IMR-90 (cell line): ENCODE measurements around the gene LRIG1. TPM values are rescaled to one million over a fixed set of nuclear protein-coding genes. Genes with fewer than 3 reads are reported as not detected.

Experiments used
- ATAC-seq: fragments of 200-7000 bp; cut with Tn5 transposase; 2 replicates; pipeline ENCODE4 v1.9.1; 2020; ENCODE audit warnings: low read depth, mild to moderate bottlenecking, moderate library complexity
- BruUV-seq: library from RNA; stranded (reverse); fragments of 400-500 nt; replicated peaks from 2 replicates; lab custom pipeline; 2021; lab: Mats Ljungman, UMichigan
- CTCF ChIA-PET: fragments of 300-600 bp; formaldehyde crosslinking; extraction: SDS; loops from one replicate; lab custom pipeline; 2021; ENCODE audit warnings: antibody characterized with exemption; lab: Yijun Ruan, JAX
- POLR2A ChIA-PET: fragments of 300-600 bp; sonication (Branson Sonifier 250); formaldehyde crosslinking; loops from one replicate; lab custom pipeline; 2022; ENCODE audit warnings: antibody characterized with exemption; ENCODE audit not compliant: unreplicated experiment; lab: Charles Lee
- DNase-seq: peaks from one replicate; pipeline ENCODE4 v3.0.0; 2013
- H2AFZ ChIP-seq: replicated peaks from 2 replicates; pipeline ENCODE3; 2013; ENCODE audit warnings: low read length, mild to moderate bottlenecking; ENCODE audit not compliant: poor library complexity
- H2AK5ac ChIP-seq: 2 replicates; pipeline ENCODE4 v1.6.1; 2013; ENCODE audit warnings: low read depth, low read length, inconsistent platforms
- H2AK9ac ChIP-seq: replicated peaks from 2 replicates; pipeline ENCODE3; 2013; ENCODE audit warnings: mild to moderate bottlenecking, low read depth, low read length, moderate library complexity; ENCODE audit not compliant: poor library complexity
- H2BK120ac ChIP-seq: 2 replicates; pipeline ENCODE4 v1.6.1; 2013; ENCODE audit warnings: low read depth, low read length, inconsistent platforms
- H2BK15ac ChIP-seq: 3 replicates; pipeline ENCODE4 v1.6.1; 2013; ENCODE audit warnings: low read depth, low read length, inconsistent platforms
- H2BK20ac ChIP-seq: 2 replicates; pipeline ENCODE4 v1.6.1; 2013; ENCODE audit warnings: low read depth, mild to moderate bottlenecking, inconsistent platforms, low read length, moderate library complexity
- H2BK5ac ChIP-seq: 2 replicates; pipeline ENCODE4 v1.6.1; 2013; ENCODE audit warnings: mild to moderate bottlenecking, low read depth, low read length, inconsistent platforms; ENCODE audit not compliant: poor library complexity, severe bottlenecking
- H3K14ac ChIP-seq: replicated peaks from 2 replicates; pipeline ENCODE4 v1.6.1; 2013; ENCODE audit warnings: low read depth, low read length, inconsistent platforms
- H3K18ac ChIP-seq: 2 replicates; pipeline ENCODE4 v1.6.1; 2013; ENCODE audit warnings: low read depth, low read length, control low read depth
- H3K23ac ChIP-seq: 2 replicates; pipeline ENCODE4 v1.6.1; 2013; ENCODE audit warnings: low read depth, low read length, inconsistent platforms
- H3K27ac ChIP-seq: 2 replicates; pipeline ENCODE4 v1.5.1; 2013; ENCODE audit warnings: mild to moderate bottlenecking, control low read depth, low read length; ENCODE audit not compliant: insufficient read depth
- H3K27me3 ChIP-seq: 2 replicates; pipeline ENCODE4 v1.6.1; 2013; ENCODE audit warnings: low read length; ENCODE audit not compliant: control insufficient read depth, insufficient read depth
- H3K36me3 ChIP-seq: 2 replicates; pipeline ENCODE4 v1.6.1; 2013; ENCODE audit warnings: low read length, mixed read lengths; ENCODE audit not compliant: control insufficient read depth, insufficient read depth
- H3K4ac ChIP-seq: 2 replicates; pipeline ENCODE4 v1.6.1; 2013; ENCODE audit warnings: low read depth, low read length, inconsistent platforms
- H3K4me1 ChIP-seq: 2 replicates; pipeline ENCODE4 v1.6.1; 2013; ENCODE audit warnings: low read length, mixed read lengths; ENCODE audit not compliant: control insufficient read depth, insufficient read depth
- H3K4me2 ChIP-seq: 2 replicates; pipeline ENCODE4 v1.6.1; 2013; ENCODE audit warnings: low read depth, mild to moderate bottlenecking, control low read depth, low read length, moderate library complexity
- H3K4me3 ChIP-seq: 2 replicates; pipeline ENCODE4 v1.5.1; 2013; ENCODE audit warnings: low read depth, mild to moderate bottlenecking, control low read depth, low read length, moderate library complexity; ENCODE audit not compliant: insufficient read depth
- H3K56ac ChIP-seq: 2 replicates; pipeline ENCODE4 v1.6.1; 2013; ENCODE audit warnings: low read length, inconsistent platforms; ENCODE audit not compliant: insufficient read depth; ENCODE audit errors: extremely low read depth
- H3K79me1 ChIP-seq, 2 experiments: 2 replicates each; pipeline ENCODE4 v1.6.1; 2013; ENCODE audit warnings: low read length in 2 of 2, inconsistent platforms in 1 of 2, low read depth in 1 of 2
- H3K9ac ChIP-seq: 2 replicates; pipeline ENCODE4 v1.6.1; 2013; ENCODE audit warnings: low read depth, low read length, control low read depth
- H3K9me1 ChIP-seq: 2 replicates; pipeline ENCODE4 v1.6.1; 2013; ENCODE audit warnings: low read length, inconsistent platforms; ENCODE audit not compliant: insufficient read depth
- H3K9me3 ChIP-seq: 2 replicates; pipeline ENCODE4 v1.6.1; 2013; ENCODE audit warnings: low read length; ENCODE audit not compliant: control insufficient read depth, insufficient read depth
- H4K20me1 ChIP-seq: 2 replicates; pipeline ENCODE4 v1.6.1; 2013; ENCODE audit warnings: low read length, inconsistent platforms; ENCODE audit not compliant: insufficient read depth
- H4K5ac ChIP-seq: 2 replicates; pipeline ENCODE4 v1.6.1; 2013; ENCODE audit warnings: mild to moderate bottlenecking, low read depth, low read length, control low read depth
- H4K8ac ChIP-seq, 2 experiments: 2 replicates each; pipeline ENCODE4 v1.6.1; 2013; ENCODE audit warnings: low read depth in 2 of 2, low read length in 2 of 2, control low read depth in 1 of 2, inconsistent platforms in 1 of 2
- H4K91ac ChIP-seq: 2 replicates; pipeline ENCODE4 v1.6.1; 2013; ENCODE audit warnings: low read depth, low read length, inconsistent platforms; ENCODE audit not compliant: insufficient read depth
- BHLHE40 ChIP-seq: fragments of 150-350 bp; IDR thresholded peaks from 2 replicates; pipeline ENCODE4 v1.6.1; 2016; ENCODE audit warnings: mild to moderate bottlenecking, low read depth, low read length
- CEBPB ChIP-seq: IDR thresholded peaks from 2 replicates; pipeline ENCODE4 v1.6.1; 2012; ENCODE audit warnings: low read depth, low read length, improper control_type of control experiment
- CHD1 ChIP-seq: IDR thresholded peaks from 2 replicates; pipeline ENCODE4 v1.6.1; 2012; ENCODE audit warnings: low read depth, low read length, improper control_type of control experiment
- CTCF ChIP-seq: conservative IDR thresholded peaks from 2 replicates; pipeline ENCODE4 v1.5.1; 2012; ENCODE audit warnings: mild to moderate bottlenecking, low read depth, low read length, improper control_type of control experiment
- ELK1 ChIP-seq: fragments of 150-350 bp; IDR thresholded peaks from 2 replicates; pipeline ENCODE4 v1.6.1; 2016; ENCODE audit warnings: low read depth, mild to moderate bottlenecking, low read length, moderate library complexity, borderline replicate concordance
- FOS ChIP-seq: fragments of 150-350 bp; IDR thresholded peaks from 2 replicates; pipeline ENCODE4 v1.6.1; 2016; ENCODE audit warnings: low read depth, low read length
- MAFK ChIP-seq: IDR thresholded peaks from 2 replicates; pipeline ENCODE4 v1.6.1; 2012; ENCODE audit warnings: low read depth, low read length, improper control_type of control experiment
- MAZ ChIP-seq: IDR thresholded peaks from 2 replicates; pipeline ENCODE4 v1.6.1; 2012; ENCODE audit warnings: low read depth, mild to moderate bottlenecking, low read length, improper control_type of control experiment, moderate library complexity, borderline replicate concordance
- MXI1 ChIP-seq: IDR thresholded peaks from 2 replicates; pipeline ENCODE4 v1.6.1; 2012; ENCODE audit warnings: low read depth, mild to moderate bottlenecking, low read length, moderate library complexity, borderline replicate concordance
- NFE2L2 ChIP-seq: fragments of 150-350 bp; IDR thresholded peaks from 2 replicates; pipeline ENCODE4 v1.6.1; 2016; ENCODE audit warnings: low read depth, mild to moderate bottlenecking, low read length
- POLR2A ChIP-seq: IDR thresholded peaks from 2 replicates; pipeline ENCODE4 v1.6.1; 2012; ENCODE audit warnings: mild to moderate bottlenecking, low read depth, low read length
- RAD21 ChIP-seq: IDR thresholded peaks from 2 replicates; pipeline ENCODE4 v1.6.1; 2012; ENCODE audit warnings: low read length, improper control_type of control experiment
- RCOR1 ChIP-seq: IDR thresholded peaks from 2 replicates; pipeline ENCODE4 v1.6.1; 2012; ENCODE audit warnings: mild to moderate bottlenecking, low read length, improper control_type of control experiment; ENCODE audit not compliant: insufficient replicate concordance
- RFX5 ChIP-seq: IDR thresholded peaks from 2 replicates; pipeline ENCODE4 v1.8.0; 2012; ENCODE audit warnings: low read depth, mild to moderate bottlenecking, low read length, moderate library complexity
- USF2 ChIP-seq: fragments of 150-350 bp; IDR thresholded peaks from 2 replicates; pipeline ENCODE4 v1.6.1; 2017; ENCODE audit warnings: mild to moderate bottlenecking, antibody characterized with exemption, low read length, low read depth
- WGBS, 2 experiments: methylation state at CpG; one replicate each; pipeline versions ENCODE4 v1.1.5 to v1.1.7; 2013; ENCODE audit warnings: missing lambda C conversion rate in 2 of 2; ENCODE audit not compliant: insufficient read length in 1 of 2; ENCODE audit errors: extremely low coverage in 2 of 2; 5-methylcytosine and 5-hydroxymethylcytosine counted together
- dilution Hi-C: fragments of 300-500 bp; cut with HindIII; formaldehyde crosslinking; loops from one replicate; pipeline ENCODE4 v1.14.3; 2018; ENCODE audit warnings: low sequenced_read_pairs; ENCODE audit not compliant: unreplicated experiment
- in situ Hi-C: fragments of 300-500 bp; cut with MboI; formaldehyde crosslinking; loops from 3 replicates; pipeline ENCODE4 v1.14.3; 2019; ENCODE audit warnings: low sequenced_read_pairs, inconsistent platforms, mixed read lengths
- intact Hi-C: fragments of 100-400 bp; cut with micrococcal nuclease; formaldehyde crosslinking; loops from 2 replicates; pipeline ENCODE4 v1.10.0; 2022
- polyA plus RNA-seq, 3 experiments: library from polyadenylated mRNA; depleted of rRNA; stranded (reverse); fragments of >200 nt; gene quantifications; 2 replicates each; pipeline ENCODE4 v1.2.3, GENCODE V29; 2012; ENCODE audit warnings: low replicate concordance in 1 of 3
- total RNA-seq: library from RNA; depleted of rRNA; stranded (reverse); fragments of >200 nt; gene quantifications from 2 replicates; pipeline ENCODE4 v1.2.3, GENCODE V29; 2012

The LRIG1 gene
- total and polyA plus RNA-seq, 2 of the 4 experiments (the other 2 are of a cell fraction): 62.8 to 87.8 TPM

GRCh38 chr3:66428733-66429132 is 72.1 kb downstream of the LRIG1 start:
- DNase-seq (peak; percentile 100), ATAC-seq (peak; percentile 66)
- Histone ChIP-seq H4K20me1 (peaks cover 2% of the 10 kb centered on the region), H3K4me2 (peak overlapping the region; percentile 56), H3K4me3 (no peak overlapping the region), H3K27me3 (no peaks in the 10 kb centered on the region), H3K9ac (no peak overlapping the region), H3K79me1 (peaks cover 60 to 93% of the 10 kb centered on the region in 2 experiments), H3K23ac (peak overlapping the region; percentile 55; the same call in 1 of the 2 replicates), H2AFZ (peak overlapping the region; percentile 72), H3K27ac (peak overlapping the region; percentile 62), H2BK20ac (peak overlapping the region; percentile 91), H4K8ac (peak overlapping the region; percentile 14 to 67; a peak in 3 of 4 replicates), H3K4ac (peak overlapping the region; percentile 87), H4K5ac (peak overlapping the region; percentile 69; the same call in 1 of the 2 replicates), H3K14ac (peak overlapping the region; percentile 84), H3K9me3 (no peaks in the 10 kb centered on the region), H3K18ac (peak overlapping the region; percentile 84), H3K4me1 (peaks cover 37% of the 10 kb centered on the region), H2BK15ac (peak overlapping the region; percentile 67; the same call in 1 of the 3 replicates), H2BK5ac (peak overlapping the region; percentile 89), H3K36me3 (peaks cover 9% of the 10 kb centered on the region; the same call in 1 of the 2 replicates), H2AK5ac (peak overlapping the region; percentile 92), H3K56ac (peak overlapping the region; percentile 55), H2BK120ac (peak overlapping the region; percentile 87), H2AK9ac (peak overlapping the region; percentile 56), H4K91ac (peak overlapping the region; percentile 73), H3K9me1 (peaks cover 32% of the 10 kb centered on the region)
- in situ Hi-C loops: no loop called here
- intact Hi-C loops: loop anchor here (5.0 kb wide), 1 partner anchor 44 kb away; no protein-coding TSS in a partner anchor
- no TSS peak for BruUV-seq
- 0% methylated on average over 3 of the region's 5 CpGs; no CpG with 5 or more reads in 1 of the 2 experiments for WGBS, 2 experiments
- ChIA-PET POLR2A (no interaction called here), CTCF (interaction anchor here (0.7 to 0.9 kb wide), 2 partner anchors 13 to 21 kb away, joined by 3 to 4 read pairs; no protein-coding TSS in a partner anchor)
- dilution Hi-C loops: no loop called here
- TF ChIP-seq BHLHE40: peak; percentile 54
- peak; percentile 35; the same call in 1 of the 2 replicates for TF ChIP-seq MAFK
- no peak for TF ChIP-seq USF2
- TF ChIP-seq MXI1: no peak
- peak; percentile 52; the same call in 1 of the 2 replicates for TF ChIP-seq POLR2A
- TF ChIP-seq MAZ: peak; percentile 58; the same call in 1 of the 2 replicates
- TF ChIP-seq FOS: peak; percentile 97
- no peak for TF ChIP-seq CEBPB
- TF ChIP-seq ELK1: no peak
- TF ChIP-seq CTCF: no peak
- no peak for TF ChIP-seq RCOR1
- TF ChIP-seq RFX5: peak; percentile 89
- peak; percentile 25 for TF ChIP-seq RAD21
- TF ChIP-seq NFE2L2: no peak; the same call in 1 of the 2 replicates
- no peak for TF ChIP-seq CHD1
